Fibroblast of lung (primary cell): Measurements from ENCODE around the gene NACA2.

Source experiments
- EZH2 ChIP-seq: IDR thresholded peaks from 2 replicates; pipeline ENCODE4 v1.5.1; 2012; ENCODE audit warnings: low read length, control low read depth, mild to moderate bottlenecking; ENCODE audit errors: missing control alignments
- TF ChIP-seq, protein P1 (sequence below), 2 donors: IDR thresholded peaks in 1 of 2; conservative IDR thresholded peaks in 1 of 2; 1 replicate in 1 of 2; 2 replicates in 1 of 2; pipeline ENCODE4 v1.5.1; 2011 to 2012; ENCODE audit warnings: low read length in 2 of 2, control low read depth in 1 of 2, inconsistent platforms in 1 of 2, low read depth in 1 of 2, mild to moderate bottlenecking in 1 of 2

DNA sequence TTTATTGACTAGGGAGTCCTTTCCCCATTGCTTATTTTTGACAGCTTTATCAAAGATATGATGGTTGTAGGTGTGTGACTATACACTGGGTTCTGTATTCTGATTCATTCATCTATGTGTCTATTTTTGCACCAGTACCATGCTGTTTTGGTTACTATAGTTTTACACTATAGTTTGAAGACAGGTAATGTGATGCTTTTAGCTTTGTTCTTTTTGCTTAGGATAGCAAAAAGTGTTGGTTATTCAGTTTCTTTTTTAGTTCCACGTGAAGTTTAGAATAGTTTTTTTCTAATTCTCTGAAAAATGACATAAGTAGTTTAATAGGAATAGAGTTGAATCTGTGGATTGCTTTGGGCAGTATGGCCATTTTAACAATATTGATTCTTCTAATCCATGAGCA, 50.1 kb downstream of the NACA2 start:
- TF ChIP-seq, protein P1, sequence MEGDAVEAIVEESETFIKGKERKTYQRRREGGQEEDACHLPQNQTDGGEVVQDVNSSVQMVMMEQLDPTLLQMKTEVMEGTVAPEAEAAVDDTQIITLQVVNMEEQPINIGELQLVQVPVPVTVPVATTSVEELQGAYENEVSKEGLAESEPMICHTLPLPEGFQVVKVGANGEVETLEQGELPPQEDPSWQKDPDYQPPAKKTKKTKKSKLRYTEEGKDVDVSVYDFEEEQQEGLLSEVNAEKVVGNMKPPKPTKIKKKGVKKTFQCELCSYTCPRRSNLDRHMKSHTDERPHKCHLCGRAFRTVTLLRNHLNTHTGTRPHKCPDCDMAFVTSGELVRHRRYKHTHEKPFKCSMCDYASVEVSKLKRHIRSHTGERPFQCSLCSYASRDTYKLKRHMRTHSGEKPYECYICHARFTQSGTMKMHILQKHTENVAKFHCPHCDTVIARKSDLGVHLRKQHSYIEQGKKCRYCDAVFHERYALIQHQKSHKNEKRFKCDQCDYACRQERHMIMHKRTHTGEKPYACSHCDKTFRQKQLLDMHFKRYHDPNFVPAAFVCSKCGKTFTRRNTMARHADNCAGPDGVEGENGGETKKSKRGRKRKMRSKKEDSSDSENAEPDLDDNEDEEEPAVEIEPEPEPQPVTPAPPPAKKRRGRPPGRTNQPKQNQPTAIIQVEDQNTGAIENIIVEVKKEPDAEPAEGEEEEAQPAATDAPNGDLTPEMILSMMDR (conservative IDR thresholded peaks at IDR 0.05 in 1 of 2, IDR thresholded peaks at IDR 0.05 in 1 of 2; ENCODE audit: low read depth in 1 of 2, low read length in 2 of 2): no peak
- TF ChIP-seq EZH2: no peak
